Right hindlimb (tissue), 1 donor: Measurements from ENCODE around the gene TEC.
"Not testable (repeated sequence)": the region's sequence is repeated elsewhere in the genome, so short reads cannot be mapped to it uniquely, and the experiment has no call there.

Source experiments
- DNase-seq: peaks from one replicate; pipeline ENCODE4 v3.0.0-alpha.2; 2018

TEC gene

DNA sequence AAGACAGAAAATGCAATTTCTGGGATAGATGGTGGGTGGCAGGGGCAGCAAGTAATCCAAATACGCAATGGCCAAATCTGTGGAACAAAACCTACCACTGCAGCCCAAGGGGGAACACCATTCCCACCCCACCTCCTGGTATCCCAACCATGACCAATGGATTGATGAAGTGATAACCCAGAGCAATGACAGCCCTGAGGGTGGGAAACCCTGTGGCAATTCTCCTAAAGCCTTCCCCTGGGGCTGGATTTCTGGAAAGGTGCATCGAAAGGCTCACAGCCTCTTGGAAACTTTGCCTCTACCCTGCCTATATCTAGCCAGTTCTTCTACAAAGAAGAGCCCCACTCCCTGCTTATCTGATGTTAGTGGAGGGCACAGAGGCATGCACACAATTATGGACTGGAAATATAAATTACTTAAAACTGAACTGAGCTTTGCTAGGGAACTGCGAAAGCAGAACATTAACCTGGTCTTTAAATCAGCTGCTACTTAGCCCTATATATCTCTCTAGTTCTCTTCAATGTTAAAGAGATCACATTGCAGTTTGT is 75.6 kb downstream of the TEC start:
- no peak for DNase-seq

DNA sequence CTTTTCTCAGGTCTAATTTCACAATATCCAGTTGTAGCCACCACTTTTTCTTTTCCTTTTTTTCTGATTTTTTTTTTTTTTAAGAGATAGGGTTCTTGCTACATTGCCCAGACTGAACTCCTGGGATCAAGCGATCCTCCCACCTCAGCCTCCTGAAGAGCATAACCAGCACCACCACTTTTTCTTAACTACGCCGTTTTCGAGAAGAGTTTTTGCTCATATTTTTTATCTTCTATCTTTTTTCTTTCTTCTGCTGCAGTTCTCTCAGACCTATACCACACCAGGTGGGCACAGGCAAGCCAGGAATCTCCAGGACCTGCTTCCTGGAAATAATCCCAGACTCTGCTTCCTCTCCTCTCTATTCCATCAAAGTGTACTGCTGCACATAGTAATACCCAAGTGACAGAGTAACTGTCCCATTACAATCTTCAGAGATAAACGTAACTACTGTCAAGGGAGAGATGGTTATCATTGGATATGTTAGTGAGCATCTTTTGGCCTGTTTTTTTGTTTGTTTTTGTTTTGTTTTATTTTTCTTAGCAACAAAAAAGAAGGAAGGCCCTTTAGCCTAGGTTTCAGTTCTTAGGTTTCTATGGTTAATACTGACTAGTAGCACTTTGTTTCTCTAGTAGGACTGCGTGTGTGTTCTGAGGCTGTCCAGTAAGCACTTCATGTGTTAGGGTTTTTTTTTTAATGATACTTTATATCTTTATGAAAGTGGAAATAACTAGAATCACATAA is 76.4 kb downstream of the TEC start:
- DNase-seq: no peak

GRCh38 chr4:48191758-48192157 is 77.9 kb downstream of the TEC start:
- no peak for DNase-seq

GRCh38 chr4:48190839-48191238 is 78.8 kb downstream of the TEC start:
- DNase-seq: no peak

GRCh38 chr4:48189731-48190130 is 79.9 kb downstream of the TEC start:
- no peak for DNase-seq

- no peak for DNase-seq
Measured at GRCh38 chr4:48188390-48188789, 81.2 kb downstream of the TEC start.

DNA sequence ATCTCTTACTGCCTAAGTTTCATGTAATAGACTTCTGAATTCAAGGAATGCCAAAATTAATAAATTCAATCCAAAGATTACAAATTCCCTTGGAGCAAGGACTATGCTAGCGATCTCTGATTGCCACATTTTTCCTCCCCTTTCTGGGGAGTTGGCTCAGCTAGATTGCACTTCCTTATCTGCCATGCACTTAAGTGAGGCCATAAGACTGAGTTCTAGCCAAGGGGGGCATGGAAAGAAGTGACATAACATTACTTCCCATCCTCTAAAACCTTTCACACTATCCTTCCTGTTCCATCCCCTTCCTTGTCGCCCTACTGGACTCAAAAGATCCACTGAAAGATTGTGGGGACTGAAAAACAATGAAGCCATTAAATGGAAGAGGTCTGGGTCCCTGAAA is 81.8 kb downstream of the TEC start:
- no peak for DNase-seq

- not testable (repeated sequence) for DNase-seq
Measured at GRCh38 chr4:48187066-48187465, 82.6 kb downstream of the TEC start.

GRCh38 chr4:48186394-48186793 is 83.2 kb downstream of the TEC start:
- not testable (repeated sequence) for DNase-seq

GRCh38 chr4:48184882-48185281 is 84.8 kb downstream of the TEC start:
- no peak for DNase-seq

DNA sequence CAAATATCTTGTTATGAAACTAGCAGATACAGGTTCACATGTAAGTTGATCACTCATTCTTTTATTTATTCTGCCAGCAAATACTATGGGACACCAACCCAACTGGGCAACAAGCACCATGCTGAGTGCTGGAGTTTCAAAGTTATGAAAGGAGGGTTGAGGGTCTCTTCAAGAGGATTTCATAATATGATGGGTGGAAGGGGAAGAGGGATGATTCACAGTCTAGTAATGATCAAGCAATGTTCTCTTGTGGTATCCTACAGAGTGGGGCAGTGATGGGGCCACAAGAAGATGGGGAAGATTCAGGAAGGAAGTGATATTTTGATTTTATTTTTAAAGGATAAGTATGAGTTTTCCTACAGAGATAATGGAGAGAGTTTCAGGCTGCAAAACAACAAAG is 89.4 kb downstream of the TEC start:
- no peak for DNase-seq

- DNase-seq: no peak
Measured at GRCh38 chr4:48178931-48179330, 90.7 kb downstream of the TEC start.

DNA sequence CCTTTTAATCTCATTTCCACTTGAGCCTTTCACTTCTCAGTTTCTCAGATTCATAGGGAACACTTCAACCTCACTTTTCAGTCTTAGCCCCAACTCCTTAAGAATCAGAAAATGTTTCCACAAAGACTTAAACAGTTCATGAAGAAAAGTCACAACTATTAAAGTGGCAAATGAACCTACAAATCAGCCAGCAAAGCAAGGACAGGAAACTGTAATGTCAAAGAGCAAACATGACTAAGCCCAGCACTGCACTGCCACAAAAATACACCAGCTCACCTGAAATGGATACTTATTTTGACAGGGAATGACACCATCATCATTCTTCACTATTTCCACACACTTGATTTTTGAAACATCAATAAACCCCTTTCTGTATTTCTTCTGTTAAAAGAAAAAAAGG is 93.8 kb downstream of the TEC start:
- no peak for DNase-seq

DNA sequence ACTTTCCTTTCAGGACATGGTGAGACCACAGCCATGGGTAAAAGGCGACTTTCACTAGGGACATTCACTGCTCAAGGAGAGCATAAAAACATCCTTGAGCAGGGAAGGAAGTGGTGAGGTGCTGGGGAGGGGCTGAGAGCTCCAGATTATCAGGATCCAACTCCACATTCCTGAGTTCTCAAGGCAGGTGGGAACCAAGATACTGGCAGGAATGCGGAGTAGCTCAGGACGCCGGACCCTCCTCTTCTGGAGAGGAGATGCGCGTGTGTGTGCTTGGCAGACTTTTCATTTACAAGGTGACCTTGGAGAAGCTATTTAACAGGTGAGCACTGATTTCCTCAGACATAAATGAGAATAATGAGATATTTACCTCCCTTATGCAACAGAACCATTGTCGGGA is 94.3 kb downstream of the TEC start:
- no peak for DNase-seq

DNA sequence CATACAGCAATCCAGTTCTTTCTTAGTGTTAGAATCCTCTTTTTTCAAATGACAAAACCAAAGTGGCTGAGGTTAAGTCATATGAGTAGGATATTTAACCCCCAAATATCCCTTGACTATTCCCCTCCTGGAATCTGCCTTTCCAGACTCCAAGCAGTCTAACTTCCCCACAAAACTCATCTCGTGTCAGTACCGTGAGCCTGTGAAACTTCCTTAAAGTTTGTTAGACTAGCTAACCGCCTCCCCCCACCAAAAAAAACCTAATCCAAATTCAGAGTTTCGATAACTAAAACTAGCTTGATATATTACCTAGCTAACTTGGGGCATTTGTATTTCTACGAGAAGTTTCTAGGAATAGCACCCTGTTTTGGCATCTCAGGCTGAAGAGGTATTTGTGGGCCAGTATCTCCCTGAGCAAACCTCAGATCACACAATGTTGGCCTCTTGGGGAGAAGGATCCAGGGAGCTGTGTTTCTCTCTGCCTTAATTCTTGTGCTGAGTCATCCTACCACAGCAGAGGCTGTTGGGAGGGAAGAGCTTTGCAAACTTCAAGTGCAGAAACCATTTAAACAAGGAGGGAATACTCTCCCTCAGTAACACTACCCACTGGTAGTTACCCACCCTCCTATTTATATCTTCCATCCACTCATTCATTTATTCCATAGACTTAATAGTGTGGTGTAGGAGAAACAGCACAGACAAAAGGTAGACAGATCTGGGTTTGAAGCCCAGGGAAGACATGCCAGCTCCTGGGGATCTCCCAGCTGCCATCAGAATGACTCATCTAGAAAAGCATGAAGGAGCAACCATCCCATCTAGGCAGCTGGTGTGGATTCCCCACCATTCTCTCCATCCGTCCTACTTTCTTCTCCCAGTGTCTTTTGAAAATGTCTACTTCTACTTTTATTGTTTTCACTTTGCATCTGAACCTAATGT is 96.3 kb downstream of the TEC start:
- DNase-seq: no peak

- no peak for DNase-seq
Measured at GRCh38 chr4:48172651-48173050, 97.0 kb downstream of the TEC start.

- DNase-seq: no peak
Measured at GRCh38 chr4:48169636-48170035, 100.0 kb downstream of the TEC start.

DNA sequence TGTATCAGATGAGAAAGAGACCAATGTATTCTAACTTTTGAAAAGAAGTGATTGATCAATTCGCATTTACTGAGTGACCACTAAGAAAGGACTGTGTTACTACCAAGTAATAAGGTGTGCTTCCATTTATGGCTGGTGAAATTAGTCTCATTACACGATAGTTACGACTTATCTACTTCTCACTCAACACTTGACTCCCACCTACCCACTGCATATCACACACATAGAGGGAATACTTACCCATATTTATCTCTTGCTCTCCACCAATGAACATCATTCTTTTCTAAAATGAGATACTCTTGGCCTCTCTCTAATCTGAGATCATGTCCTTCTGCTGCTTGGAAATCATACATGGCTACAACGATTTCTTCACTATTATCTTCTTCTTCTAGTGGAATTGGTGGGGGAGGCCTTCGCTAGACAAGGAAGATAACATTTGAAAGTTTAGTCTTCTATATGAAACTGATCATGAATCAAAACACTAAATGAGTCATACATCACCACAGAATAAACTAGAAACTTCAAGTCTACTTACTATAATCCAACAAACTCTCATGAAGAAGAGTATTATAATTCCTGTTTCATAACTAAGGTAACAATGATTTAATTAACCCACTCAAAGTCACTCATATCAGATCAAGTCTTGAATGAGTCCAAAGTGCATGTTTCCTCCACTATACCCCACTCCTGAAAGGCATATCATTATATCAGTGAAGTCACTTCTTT is 101.9 kb downstream of the TEC start:
- DNase-seq: no peak

GRCh38 chr4:48164561-48164960 is 105.1 kb downstream of the TEC start:
- DNase-seq: not testable (repeated sequence)

DNA sequence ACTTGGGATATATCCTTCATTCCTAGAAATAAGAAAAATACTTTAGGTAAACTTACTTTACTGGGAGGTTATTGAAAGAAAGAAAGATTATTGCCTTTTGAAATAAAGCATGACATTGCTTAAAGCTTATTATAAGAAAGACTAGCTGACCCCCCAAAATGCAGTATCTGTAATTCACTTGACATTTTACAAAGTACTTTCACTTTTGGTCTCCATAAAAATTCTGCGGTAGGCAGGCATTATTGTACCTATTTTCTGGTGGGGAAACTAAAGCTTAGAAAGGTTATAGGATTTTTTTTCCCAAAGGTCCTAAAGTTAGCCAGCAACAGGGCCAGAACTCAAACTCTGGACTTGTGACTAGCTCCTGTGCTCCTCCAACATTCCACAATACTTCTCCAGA is 105.9 kb downstream of the TEC start:
- DNase-seq: no peak

DNA sequence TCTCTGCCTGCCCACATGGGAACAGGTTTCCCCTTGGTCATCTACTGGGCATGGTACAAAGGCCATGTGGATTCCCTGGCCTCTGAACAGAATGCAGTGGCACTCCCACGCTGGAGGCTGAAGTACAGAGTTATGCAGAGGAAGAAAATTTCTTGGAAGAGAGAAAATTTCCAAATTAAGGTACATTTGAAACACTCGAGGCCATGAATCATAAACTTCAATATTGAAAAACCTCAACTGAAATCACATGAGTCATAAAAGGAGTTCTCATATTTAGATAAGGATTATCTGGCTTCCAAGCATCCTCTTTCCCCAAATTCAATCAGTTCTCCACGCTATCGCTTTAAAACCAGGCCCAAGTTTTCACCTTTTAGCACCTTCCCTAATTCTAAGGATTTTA is 107.5 kb downstream of the TEC start:
- no peak for DNase-seq

- DNase-seq: no peak
Measured at GRCh38 chr4:48157271-48157670, 112.4 kb downstream of the TEC start.

DNA sequence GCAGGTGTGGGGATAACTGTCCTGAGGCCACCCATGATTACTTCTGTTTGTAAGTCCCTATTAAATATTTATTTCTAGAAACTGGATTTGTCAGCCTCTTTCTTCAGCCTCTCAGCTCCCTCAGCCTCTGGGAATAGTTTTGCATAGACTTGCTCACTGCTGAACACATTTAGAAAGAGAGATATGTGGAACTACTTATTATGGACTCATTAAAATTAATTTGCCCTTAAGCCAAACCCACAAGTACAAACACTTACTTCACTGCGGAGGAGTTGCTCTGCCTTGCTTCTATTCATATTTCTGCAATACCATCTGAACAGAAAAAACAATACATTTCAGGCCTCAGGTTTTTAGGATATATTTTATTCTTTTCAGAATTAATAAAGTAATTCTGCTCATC is 113.2 kb downstream of the TEC start:
- no peak for DNase-seq
